ENCODE data around the gene RHBDD3.

- TF ChIP-seq, protein P1, sequence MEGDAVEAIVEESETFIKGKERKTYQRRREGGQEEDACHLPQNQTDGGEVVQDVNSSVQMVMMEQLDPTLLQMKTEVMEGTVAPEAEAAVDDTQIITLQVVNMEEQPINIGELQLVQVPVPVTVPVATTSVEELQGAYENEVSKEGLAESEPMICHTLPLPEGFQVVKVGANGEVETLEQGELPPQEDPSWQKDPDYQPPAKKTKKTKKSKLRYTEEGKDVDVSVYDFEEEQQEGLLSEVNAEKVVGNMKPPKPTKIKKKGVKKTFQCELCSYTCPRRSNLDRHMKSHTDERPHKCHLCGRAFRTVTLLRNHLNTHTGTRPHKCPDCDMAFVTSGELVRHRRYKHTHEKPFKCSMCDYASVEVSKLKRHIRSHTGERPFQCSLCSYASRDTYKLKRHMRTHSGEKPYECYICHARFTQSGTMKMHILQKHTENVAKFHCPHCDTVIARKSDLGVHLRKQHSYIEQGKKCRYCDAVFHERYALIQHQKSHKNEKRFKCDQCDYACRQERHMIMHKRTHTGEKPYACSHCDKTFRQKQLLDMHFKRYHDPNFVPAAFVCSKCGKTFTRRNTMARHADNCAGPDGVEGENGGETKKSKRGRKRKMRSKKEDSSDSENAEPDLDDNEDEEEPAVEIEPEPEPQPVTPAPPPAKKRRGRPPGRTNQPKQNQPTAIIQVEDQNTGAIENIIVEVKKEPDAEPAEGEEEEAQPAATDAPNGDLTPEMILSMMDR (IDR thresholded peaks at IDR 0.05), result no peak
- TF ChIP-seq POLR2A (IDR thresholded peaks at IDR 0.05), result no peak
These were observed 968 bp downstream of the RHBDD3 start for GRCh38 chr22:29266564-29267461.

Data from vagina (tissue), 2 donors.